LNCaP clone FGC (cell line): ENCODE results near the gene MLH1.

Source experiments
- DNase-seq: peaks from one replicate; pipeline ENCODE4 v3.0.0-alpha.2; 2011; ENCODE audit warnings: low read depth
- H3K4me3 ChIP-seq: 2 replicates; pipeline ENCODE4 v1.5.1; 2011; ENCODE audit warnings: mild to moderate bottlenecking, low read depth, low read length, control low read depth
- CTCF ChIP-seq: IDR thresholded peaks from 2 replicates; pipeline ENCODE4 v1.5.1; 2012; ENCODE audit warnings: mild to moderate bottlenecking; ENCODE audit not compliant: control insufficient read depth, insufficient read depth; ENCODE audit errors: extremely low read depth

Gene MLH1

DNA sequence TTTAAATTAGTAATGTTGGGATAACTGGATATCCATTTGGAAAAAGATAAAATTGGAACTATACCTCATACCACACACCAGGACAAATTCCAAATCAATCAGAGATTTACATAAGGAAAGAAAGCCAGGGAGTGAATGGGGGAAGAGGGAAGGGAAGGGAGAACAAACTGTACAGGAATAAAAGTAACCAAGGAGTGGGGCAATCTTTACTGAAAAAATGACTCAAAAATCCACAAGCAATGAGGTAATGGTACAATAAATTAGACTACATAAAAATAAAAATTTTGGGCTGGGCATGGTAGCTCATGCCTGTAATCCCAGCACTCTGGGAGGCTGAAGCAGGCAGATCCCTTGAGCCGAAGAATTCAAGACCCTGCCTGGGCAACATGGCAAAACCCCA, 82.6 kb downstream of the MLH1 start:
- H3K4me3 ChIP-seq = no peak overlapping the region
- no peak for TF ChIP-seq CTCF
- DNase-seq = no peak

- DNase-seq = no peak
- TF ChIP-seq CTCF = no peak
- H3K4me3 ChIP-seq = no peak overlapping the region
Measured at GRCh38 chr3:37082317-37082716, 89.0 kb downstream of the MLH1 start.

DNA sequence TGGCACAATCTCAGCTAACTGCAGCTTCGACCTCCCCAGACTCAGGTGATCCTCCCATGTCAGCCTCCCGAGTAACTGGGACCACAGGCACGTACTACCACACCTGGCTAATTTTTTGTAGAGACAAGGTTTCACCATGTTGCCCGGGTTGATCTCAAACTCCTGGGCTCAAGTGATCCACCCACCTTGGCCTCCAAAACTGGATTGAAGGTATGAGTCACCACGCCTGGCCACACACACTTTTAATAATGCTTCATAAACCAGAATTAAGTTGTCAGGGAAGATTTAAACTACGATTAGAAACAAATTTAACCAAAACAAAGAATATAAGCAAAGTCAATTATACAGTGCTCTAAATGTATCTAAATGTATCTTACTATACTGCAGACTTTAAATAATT, 93.6 kb downstream of the MLH1 start:
- no peak overlapping the region for H3K4me3 ChIP-seq
- DNase-seq = no peak
- no peak for TF ChIP-seq CTCF

DNA sequence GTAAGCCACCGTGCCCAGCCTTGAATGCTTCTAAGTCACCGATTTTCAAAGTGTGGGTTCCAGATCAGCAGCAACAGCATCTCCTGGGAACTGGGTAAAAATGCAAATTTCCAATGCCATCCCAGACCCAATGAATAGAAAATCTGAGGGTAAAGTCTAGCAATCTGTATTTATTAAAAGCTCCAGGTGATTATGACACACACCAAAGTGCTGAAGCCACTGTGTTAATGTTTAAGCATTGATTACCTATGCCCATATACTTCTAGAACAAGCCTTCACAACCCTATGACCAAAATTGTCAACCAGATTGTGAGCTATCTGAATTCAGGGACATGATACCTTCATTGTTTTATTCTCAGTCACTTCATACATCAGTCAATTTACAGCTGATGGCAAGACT, 94.6 kb downstream of the MLH1 start:
- no peak overlapping the region for H3K4me3 ChIP-seq
- TF ChIP-seq CTCF = no peak
- no peak for DNase-seq

DNA sequence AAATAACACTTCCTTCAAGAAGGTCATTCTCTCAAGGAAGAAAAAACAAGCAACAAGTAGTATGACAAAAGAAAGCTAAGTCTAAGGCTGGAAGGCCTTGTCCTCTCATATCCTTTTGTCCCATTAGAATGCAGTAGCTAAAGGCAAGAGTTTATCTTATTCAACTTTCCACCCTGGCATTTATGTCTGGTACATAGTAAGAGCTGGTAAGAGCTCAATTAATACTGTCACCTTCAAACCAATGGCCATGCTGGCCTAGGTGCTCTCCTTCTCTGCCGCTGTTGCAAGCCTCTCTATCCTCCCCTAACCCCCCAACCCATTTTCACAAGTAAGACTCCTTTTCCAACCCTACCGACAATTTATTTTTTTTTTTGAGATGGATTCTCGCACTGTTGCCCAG, 99.2 kb downstream of the MLH1 start:
- DNase-seq = no peak
- TF ChIP-seq CTCF = no peak
- H3K4me3 ChIP-seq = no peak overlapping the region

- no peak for DNase-seq
- no peak for TF ChIP-seq CTCF
- no peak overlapping the region for H3K4me3 ChIP-seq
Measured at GRCh38 chr3:37093481-37093880, 100.2 kb downstream of the MLH1 start.

GRCh38 chr3:37094636-37095035, 101.3 kb downstream of the MLH1 start:
- no peak overlapping the region for H3K4me3 ChIP-seq
- no peak for DNase-seq
- no peak for TF ChIP-seq CTCF
